ENCODE measurements around the gene GRID2. TPM values are rescaled to one million over a fixed set of nuclear protein-coding genes. Genes with fewer than 3 reads are reported as not detected.

The GRID2 gene
- total and polyA plus RNA-seq, 10 of the 15 experiments (the other 5 are each of a cell fraction or from before 2014, with no cell fraction given) = not detected

GRCh38 chr4:93777081-93777460, 1473.3 kb downstream of the GRID2 start (continued):
- TF ChIP-seq, protein P1, sequence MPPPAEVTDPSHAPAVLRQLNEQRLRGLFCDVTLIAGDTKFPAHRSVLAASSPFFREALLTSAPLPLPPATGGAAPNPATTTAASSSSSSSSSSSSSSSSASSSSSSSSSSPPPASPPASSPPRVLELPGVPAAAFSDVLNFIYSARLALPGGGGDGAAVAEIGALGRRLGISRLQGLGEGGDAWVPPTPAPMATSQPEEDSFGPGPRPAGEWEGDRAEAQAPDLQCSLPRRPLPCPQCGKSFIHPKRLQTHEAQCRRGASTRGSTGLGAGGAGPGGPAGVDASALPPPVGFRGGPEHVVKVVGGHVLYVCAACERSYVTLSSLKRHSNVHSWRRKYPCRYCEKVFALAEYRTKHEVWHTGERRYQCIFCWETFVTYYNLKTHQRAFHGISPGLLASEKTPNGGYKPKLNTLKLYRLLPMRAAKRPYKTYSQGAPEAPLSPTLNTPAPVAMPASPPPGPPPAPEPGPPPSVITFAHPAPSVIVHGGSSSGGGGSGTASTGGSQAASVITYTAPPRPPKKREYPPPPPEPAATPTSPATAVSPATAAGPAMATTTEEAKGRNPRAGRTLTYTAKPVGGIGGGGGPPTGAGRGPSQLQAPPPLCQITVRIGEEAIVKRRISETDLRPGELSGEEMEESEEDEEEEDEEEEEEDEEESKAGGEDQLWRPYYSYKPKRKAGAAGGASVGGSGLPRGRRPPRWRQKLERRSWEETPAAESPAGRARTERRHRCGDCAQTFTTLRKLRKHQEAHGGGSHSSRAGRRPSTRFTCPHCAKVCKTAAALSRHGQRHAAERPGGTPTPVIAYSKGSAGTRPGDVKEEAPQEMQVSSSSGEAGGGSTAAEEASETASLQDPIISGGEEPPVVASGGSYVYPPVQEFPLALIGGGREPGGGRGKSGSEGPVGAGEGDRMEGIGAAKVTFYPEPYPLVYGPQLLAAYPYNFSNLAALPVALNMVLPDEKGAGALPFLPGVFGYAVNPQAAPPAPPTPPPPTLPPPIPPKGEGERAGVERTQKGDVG (CRISPR knock-in tag; IDR thresholded peaks at IDR 0.05) = no peak
- TF ChIP-seq, protein P2, sequence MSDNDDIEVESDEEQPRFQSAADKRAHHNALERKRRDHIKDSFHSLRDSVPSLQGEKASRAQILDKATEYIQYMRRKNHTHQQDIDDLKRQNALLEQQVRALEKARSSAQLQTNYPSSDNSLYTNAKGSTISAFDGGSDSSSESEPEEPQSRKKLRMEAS (IDR thresholded peaks at IDR 0.05; ENCODE audit: low read depth, low read length) = no peak
- TF ChIP-seq E2F4 (IDR thresholded peaks at IDR 0.05; ENCODE audit: low read depth, low read length) = no peak
- TF ChIP-seq, protein P3, sequence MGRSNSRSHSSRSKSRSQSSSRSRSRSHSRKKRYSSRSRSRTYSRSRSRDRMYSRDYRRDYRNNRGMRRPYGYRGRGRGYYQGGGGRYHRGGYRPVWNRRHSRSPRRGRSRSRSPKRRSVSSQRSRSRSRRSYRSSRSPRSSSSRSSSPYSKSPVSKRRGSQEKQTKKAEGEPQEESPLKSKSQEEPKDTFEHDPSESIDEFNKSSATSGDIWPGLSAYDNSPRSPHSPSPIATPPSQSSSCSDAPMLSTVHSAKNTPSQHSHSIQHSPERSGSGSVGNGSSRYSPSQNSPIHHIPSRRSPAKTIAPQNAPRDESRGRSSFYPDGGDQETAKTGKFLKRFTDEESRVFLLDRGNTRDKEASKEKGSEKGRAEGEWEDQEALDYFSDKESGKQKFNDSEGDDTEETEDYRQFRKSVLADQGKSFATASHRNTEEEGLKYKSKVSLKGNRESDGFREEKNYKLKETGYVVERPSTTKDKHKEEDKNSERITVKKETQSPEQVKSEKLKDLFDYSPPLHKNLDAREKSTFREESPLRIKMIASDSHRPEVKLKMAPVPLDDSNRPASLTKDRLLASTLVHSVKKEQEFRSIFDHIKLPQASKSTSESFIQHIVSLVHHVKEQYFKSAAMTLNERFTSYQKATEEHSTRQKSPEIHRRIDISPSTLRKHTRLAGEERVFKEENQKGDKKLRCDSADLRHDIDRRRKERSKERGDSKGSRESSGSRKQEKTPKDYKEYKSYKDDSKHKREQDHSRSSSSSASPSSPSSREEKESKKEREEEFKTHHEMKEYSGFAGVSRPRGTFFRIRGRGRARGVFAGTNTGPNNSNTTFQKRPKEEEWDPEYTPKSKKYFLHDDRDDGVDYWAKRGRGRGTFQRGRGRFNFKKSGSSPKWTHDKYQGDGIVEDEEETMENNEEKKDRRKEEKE (IDR thresholded peaks at IDR 0.05) = no peak

All from GM12878 (cell line).